HEK293 (cell line): ENCODE measurements around the gene ACOT7.
A peak's percentile ranks its signal among the peaks of the same experiment; 100 is the strongest.

Source experiments
- CTCF ChIA-PET: fragments of 350-600 bp; formaldehyde crosslinking; extraction: SDS; loops from one replicate; lab custom pipeline; 2021; ENCODE audit warnings: antibody characterized with exemption; lab: Yijun Ruan, JAX
- POLR2A ChIA-PET: fragments of 300-600 bp; formaldehyde crosslinking; extraction: SDS; loops from one replicate; lab custom pipeline; 2020; ENCODE audit warnings: antibody characterized with exemption, inconsistent platforms; lab: Yijun Ruan, JAX
- H3K27ac ChIP-seq: fragments of 200-500 bp; sonication (Bioruptor generic); 2 replicates; pipeline ENCODE4 v1.5.1; 2014; ENCODE audit warnings: low read depth, low read length, control low read depth, inconsistent platforms; ENCODE audit errors: extremely low read depth
- H3K36me3 ChIP-seq, 2 experiments: fragments of 200-500 bp in 1 of 2; sonication (Bioruptor generic) in 1 of 2; 1 replicate in 1 of 2; 2 replicates in 1 of 2; pipeline ENCODE4 v1.5.1; 2014 to 2017; ENCODE audit warnings: inconsistent platforms in 2 of 2, low read length in 2 of 2; ENCODE audit not compliant: control insufficient read depth in 2 of 2, insufficient read depth in 1 of 2
- H3K4me1 ChIP-seq: fragments of 200-500 bp; sonication (Bioruptor generic); 2 replicates; pipeline ENCODE4 v1.5.1; 2014; ENCODE audit warnings: mild to moderate bottlenecking, low read length, inconsistent platforms; ENCODE audit not compliant: control insufficient read depth, insufficient read depth
- H3K4me3 ChIP-seq: 2 replicates; pipeline ENCODE4 v1.5.1; 2011; ENCODE audit warnings: low read depth, mild to moderate bottlenecking, control low read depth, low read length, moderate library complexity
- H3K9me3 ChIP-seq: fragments of 200-500 bp; sonication (Bioruptor generic); 2 replicates; pipeline ENCODE4 v1.5.1; 2014; ENCODE audit warnings: low read depth, low read length, inconsistent platforms; ENCODE audit not compliant: control insufficient read depth, insufficient read depth
- BCL11A ChIP-seq: fragments of 450-650 bp; formaldehyde crosslinking; IDR thresholded peaks from 2 replicates; pipeline ENCODE4 v1.5.1; 2016; ENCODE audit warnings: low read depth, missing biosample characterization, missing genetic modification characterization
- IKZF3 ChIP-seq: fragments of 450-650 bp; IDR thresholded peaks from 2 replicates; pipeline ENCODE4 v1.5.0; 2018; ENCODE audit warnings: missing biosample characterization, mild to moderate bottlenecking, missing genetic modification characterization, moderate library complexity
- MYNN ChIP-seq: fragments of 450-650 bp; formaldehyde crosslinking; IDR thresholded peaks from 2 replicates; pipeline ENCODE4 v1.5.1; 2016; ENCODE audit warnings: missing biosample characterization, missing genetic modification characterization, borderline replicate concordance
- MZF1 ChIP-seq: fragments of 450-650 bp; formaldehyde crosslinking; IDR thresholded peaks from 2 replicates; pipeline ENCODE4 v1.5.1; 2017; ENCODE audit warnings: missing biosample characterization, missing genetic modification characterization, borderline replicate concordance
- PRDM4 ChIP-seq: fragments of 450-650 bp; formaldehyde crosslinking; IDR thresholded peaks from 2 replicates; pipeline ENCODE4 v1.5.1; 2017; ENCODE audit warnings: missing biosample characterization, missing genetic modification characterization
- WT1 ChIP-seq: fragments of 450-650 bp; formaldehyde crosslinking; IDR thresholded peaks from 2 replicates; pipeline ENCODE4 v1.5.1; 2016; ENCODE audit warnings: missing biosample characterization, missing genetic modification characterization
- YY1 ChIP-seq: fragments of 450-650 bp; formaldehyde crosslinking; IDR thresholded peaks from 2 replicates; pipeline ENCODE4 v1.5.1; 2018; ENCODE audit warnings: missing biosample characterization, missing genetic modification characterization
- ZBTB20 ChIP-seq: fragments of 450-650 bp; formaldehyde crosslinking; IDR thresholded peaks from 2 replicates; pipeline ENCODE4 v1.5.1; 2016; ENCODE audit warnings: missing biosample characterization, missing genetic modification characterization
- ZFP69B ChIP-seq: fragments of 450-650 bp; formaldehyde crosslinking; IDR thresholded peaks from 2 replicates; pipeline ENCODE4 v1.5.1; 2016; ENCODE audit warnings: missing biosample characterization, missing genetic modification characterization
- ZNF112 ChIP-seq: fragments of 450-650 bp; formaldehyde crosslinking; IDR thresholded peaks from 2 replicates; pipeline ENCODE4 v1.5.0; 2017; ENCODE audit warnings: missing biosample characterization, missing genetic modification characterization
- ZNF211 ChIP-seq: fragments of 450-650 bp; formaldehyde crosslinking; IDR thresholded peaks from 2 replicates; pipeline ENCODE4 v1.5.1; 2016; ENCODE audit warnings: low read depth, missing biosample characterization, missing genetic modification characterization
- ZNF223 ChIP-seq: fragments of 450-650 bp; formaldehyde crosslinking; IDR thresholded peaks from 2 replicates; pipeline ENCODE4 v1.5.1; 2016; ENCODE audit warnings: missing biosample characterization, missing genetic modification characterization
- ZNF341 ChIP-seq: fragments of 450-650 bp; formaldehyde crosslinking; IDR thresholded peaks from 2 replicates; pipeline ENCODE4; 2016; ENCODE audit warnings: low read depth, missing biosample characterization, missing genetic modification characterization
- ZNF416 ChIP-seq: fragments of 450-650 bp; formaldehyde crosslinking; IDR thresholded peaks from 2 replicates; pipeline ENCODE4 v1.5.1; 2016; ENCODE audit warnings: missing biosample characterization, missing genetic modification characterization
- ZNF658 ChIP-seq: fragments of 450-650 bp; formaldehyde crosslinking; IDR thresholded peaks from 2 replicates; pipeline ENCODE4; 2016; ENCODE audit warnings: missing biosample characterization, missing genetic modification characterization
- ZNF692 ChIP-seq: fragments of 450-650 bp; formaldehyde crosslinking; IDR thresholded peaks from 2 replicates; pipeline ENCODE4 v1.5.1; 2016; ENCODE audit warnings: missing biosample characterization, missing genetic modification characterization
- ZNF776 ChIP-seq: fragments of 450-650 bp; formaldehyde crosslinking; IDR thresholded peaks from 2 replicates; pipeline ENCODE4 v1.5.0; 2017; ENCODE audit warnings: missing biosample characterization, missing genetic modification characterization, borderline replicate concordance
- ZNF843 ChIP-seq: fragments of 450-650 bp; formaldehyde crosslinking; IDR thresholded peaks from 2 replicates; pipeline ENCODE4 v1.5.1; 2016; ENCODE audit warnings: missing biosample characterization, missing genetic modification characterization
- TF ChIP-seq, protein P1 (sequence below): fragments of 450-650 bp; formaldehyde crosslinking; IDR thresholded peaks from 2 replicates; pipeline ENCODE4; 2016; ENCODE audit warnings: missing biosample characterization, missing genetic modification characterization
- TF ChIP-seq, protein P2 (sequence below): IDR thresholded peaks from 2 replicates; pipeline ENCODE4 v1.6.1; 2011; ENCODE audit warnings: mild to moderate bottlenecking, low read depth, low read length, borderline replicate concordance
- TF ChIP-seq, protein P3 (sequence below): fragments of 450-650 bp; formaldehyde crosslinking; IDR thresholded peaks from 2 replicates; pipeline ENCODE4 v1.5.1; 2016; ENCODE audit warnings: missing biosample characterization, missing genetic modification characterization, borderline replicate concordance
- TF ChIP-seq, protein P4 (sequence below): fragments of 450-650 bp; formaldehyde crosslinking; IDR thresholded peaks from 2 replicates; pipeline ENCODE4 v1.5.1; 2016; ENCODE audit warnings: missing biosample characterization, missing genetic modification characterization
- TF ChIP-seq, protein P5 (sequence below): fragments of 450-650 bp; formaldehyde crosslinking; IDR thresholded peaks from 2 replicates; pipeline ENCODE4 v1.5.1; 2017; ENCODE audit warnings: missing biosample characterization, missing genetic modification characterization
- TF ChIP-seq, protein P6 (sequence below): fragments of 450-650 bp; formaldehyde crosslinking; IDR thresholded peaks from 2 replicates; pipeline ENCODE4 v1.5.1; 2017; ENCODE audit warnings: missing biosample characterization, missing genetic modification characterization

ACOT7 gene

GRCh38 chr1:6329396-6329795 lies 64.2 kb downstream of the ACOT7 start:
- H3K4me1 ChIP-seq, result no peaks in the 10 kb centered on the region
- TF ChIP-seq, protein P1, sequence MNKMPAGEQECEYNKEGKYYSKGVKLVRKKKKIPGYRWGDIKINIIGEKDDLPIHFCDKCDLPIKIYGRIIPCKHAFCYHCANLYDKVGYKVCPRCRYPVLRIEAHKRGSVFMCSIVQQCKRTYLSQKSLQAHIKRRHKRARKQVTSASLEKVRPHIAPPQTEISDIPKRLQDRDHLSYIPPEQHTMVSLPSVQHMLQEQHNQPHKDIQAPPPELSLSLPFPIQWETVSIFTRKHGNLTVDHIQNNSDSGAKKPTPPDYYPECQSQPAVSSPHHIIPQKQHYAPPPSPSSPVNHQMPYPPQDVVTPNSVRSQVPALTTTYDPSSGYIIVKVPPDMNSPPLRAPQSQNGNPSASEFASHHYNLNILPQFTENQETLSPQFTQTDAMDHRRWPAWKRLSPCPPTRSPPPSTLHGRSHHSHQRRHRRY, result no peak
- TF ChIP-seq MZF1 (no peak), ZNF416 (tag by site-specific recombination) (no peak), ZNF112 (tag by site-specific recombination) (no peak), ZNF692 (tag by site-specific recombination) (0 out of 2 replicates have a peak, but pooled peaks have one; percentile 20)
- TF ChIP-seq, protein P2, sequence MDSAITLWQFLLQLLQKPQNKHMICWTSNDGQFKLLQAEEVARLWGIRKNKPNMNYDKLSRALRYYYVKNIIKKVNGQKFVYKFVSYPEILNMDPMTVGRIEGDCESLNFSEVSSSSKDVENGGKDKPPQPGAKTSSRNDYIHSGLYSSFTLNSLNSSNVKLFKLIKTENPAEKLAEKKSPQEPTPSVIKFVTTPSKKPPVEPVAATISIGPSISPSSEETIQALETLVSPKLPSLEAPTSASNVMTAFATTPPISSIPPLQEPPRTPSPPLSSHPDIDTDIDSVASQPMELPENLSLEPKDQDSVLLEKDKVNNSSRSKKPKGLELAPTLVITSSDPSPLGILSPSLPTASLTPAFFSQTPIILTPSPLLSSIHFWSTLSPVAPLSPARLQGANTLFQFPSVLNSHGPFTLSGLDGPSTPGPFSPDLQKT, result no peak
- TF ChIP-seq, protein P3, sequence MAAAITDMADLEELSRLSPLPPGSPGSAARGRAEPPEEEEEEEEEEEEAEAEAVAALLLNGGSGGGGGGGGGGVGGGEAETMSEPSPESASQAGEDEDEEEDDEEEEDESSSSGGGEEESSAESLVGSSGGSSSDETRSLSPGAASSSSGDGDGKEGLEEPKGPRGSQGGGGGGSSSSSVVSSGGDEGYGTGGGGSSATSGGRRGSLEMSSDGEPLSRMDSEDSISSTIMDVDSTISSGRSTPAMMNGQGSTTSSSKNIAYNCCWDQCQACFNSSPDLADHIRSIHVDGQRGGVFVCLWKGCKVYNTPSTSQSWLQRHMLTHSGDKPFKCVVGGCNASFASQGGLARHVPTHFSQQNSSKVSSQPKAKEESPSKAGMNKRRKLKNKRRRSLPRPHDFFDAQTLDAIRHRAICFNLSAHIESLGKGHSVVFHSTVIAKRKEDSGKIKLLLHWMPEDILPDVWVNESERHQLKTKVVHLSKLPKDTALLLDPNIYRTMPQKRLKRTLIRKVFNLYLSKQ (tag by site-specific recombination), result no peak
- H3K9me3 ChIP-seq, result no peaks in the 10 kb centered on the region
- H3K27ac ChIP-seq, result no peak overlapping the region
- H3K36me3 ChIP-seq, result peaks cover 5 to 72% of the 10 kb centered on the region in 2 experiments; a peak in 2 of 3 replicates
- ChIA-PET POLR2A (no interaction called here), CTCF (interaction anchor here (1.0 kb wide), 1 partner anchor 32 kb away, joined by 8 read pairs; no protein-coding TSS in a partner anchor)
- H3K4me3 ChIP-seq, result no peak overlapping the region

GRCh38 chr1:6328696-6329095 lies 64.9 kb downstream of the ACOT7 start:
- peaks cover 5 to 70% of the 10 kb centered on the region in 2 experiments; a peak in 2 of 3 replicates for H3K36me3 ChIP-seq
- CTCF ChIA-PET, result no interaction called here

More at GRCh38 chr1:6328696-6329095, 64.9 kb downstream of the ACOT7 start:
- H3K4me3 ChIP-seq, result no peak overlapping the region
- no peaks in the 10 kb centered on the region for H3K4me1 ChIP-seq
- H3K9me3 ChIP-seq, result no peaks in the 10 kb centered on the region
- POLR2A ChIA-PET, result no interaction called here
- no peak overlapping the region for H3K27ac ChIP-seq
- no peak for TF ChIP-seq MYNN (tag by site-specific recombination)
- TF ChIP-seq, protein P4, sequence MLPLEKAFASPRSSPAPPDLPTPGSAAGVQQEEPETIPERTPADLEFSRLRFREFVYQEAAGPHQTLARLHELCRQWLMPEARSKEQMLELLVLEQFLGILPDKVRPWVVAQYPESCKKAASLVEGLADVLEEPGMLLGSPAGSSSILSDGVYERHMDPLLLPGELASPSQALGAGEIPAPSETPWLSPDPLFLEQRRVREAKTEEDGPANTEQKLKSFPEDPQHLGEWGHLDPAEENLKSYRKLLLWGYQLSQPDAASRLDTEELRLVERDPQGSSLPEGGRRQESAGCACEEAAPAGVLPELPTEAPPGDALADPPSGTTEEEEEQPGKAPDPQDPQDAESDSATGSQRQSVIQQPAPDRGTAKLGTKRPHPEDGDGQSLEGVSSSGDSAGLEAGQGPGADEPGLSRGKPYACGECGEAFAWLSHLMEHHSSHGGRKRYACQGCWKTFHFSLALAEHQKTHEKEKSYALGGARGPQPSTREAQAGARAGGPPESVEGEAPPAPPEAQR (tag by site-specific recombination), result no peak
- TF ChIP-seq PRDM4, result no peak
- no peak for TF ChIP-seq YY1 (tag by site-specific recombination)
- no peak for TF ChIP-seq ZNF211
- TF ChIP-seq ZNF658, result no peak
- no peak for TF ChIP-seq ZNF776
- no peak for TF ChIP-seq BCL11A
- no peak for TF ChIP-seq WT1 (tag by site-specific recombination)
- no peak for TF ChIP-seq ZFP69B (tag by site-specific recombination)
- TF ChIP-seq ZNF843 (tag by site-specific recombination), result no peak
- no peak for TF ChIP-seq ZBTB20 (tag by site-specific recombination)
- no peak for TF ChIP-seq IKZF3
- TF ChIP-seq, protein P5, sequence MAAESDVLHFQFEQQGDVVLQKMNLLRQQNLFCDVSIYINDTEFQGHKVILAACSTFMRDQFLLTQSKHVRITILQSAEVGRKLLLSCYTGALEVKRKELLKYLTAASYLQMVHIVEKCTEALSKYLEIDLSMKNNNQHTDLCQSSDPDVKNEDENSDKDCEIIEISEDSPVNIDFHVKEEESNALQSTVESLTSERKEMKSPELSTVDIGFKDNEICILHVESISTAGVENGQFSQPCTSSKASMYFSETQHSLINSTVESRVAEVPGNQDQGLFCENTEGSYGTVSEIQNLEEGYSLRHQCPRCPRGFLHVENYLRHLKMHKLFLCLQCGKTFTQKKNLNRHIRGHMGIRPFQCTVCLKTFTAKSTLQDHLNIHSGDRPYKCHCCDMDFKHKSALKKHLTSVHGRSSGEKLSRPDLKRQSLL (tag by site-specific recombination), result no peak
- TF ChIP-seq ZNF341 (tag by site-specific recombination), result no peak
- TF ChIP-seq ZNF223 (tag by site-specific recombination), result no peak
- TF ChIP-seq, protein P6, sequence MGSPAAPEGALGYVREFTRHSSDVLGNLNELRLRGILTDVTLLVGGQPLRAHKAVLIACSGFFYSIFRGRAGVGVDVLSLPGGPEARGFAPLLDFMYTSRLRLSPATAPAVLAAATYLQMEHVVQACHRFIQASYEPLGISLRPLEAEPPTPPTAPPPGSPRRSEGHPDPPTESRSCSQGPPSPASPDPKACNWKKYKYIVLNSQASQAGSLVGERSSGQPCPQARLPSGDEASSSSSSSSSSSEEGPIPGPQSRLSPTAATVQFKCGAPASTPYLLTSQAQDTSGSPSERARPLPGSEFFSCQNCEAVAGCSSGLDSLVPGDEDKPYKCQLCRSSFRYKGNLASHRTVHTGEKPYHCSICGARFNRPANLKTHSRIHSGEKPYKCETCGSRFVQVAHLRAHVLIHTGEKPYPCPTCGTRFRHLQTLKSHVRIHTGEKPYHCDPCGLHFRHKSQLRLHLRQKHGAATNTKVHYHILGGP (tag by site-specific recombination), result no peak
